Effector CD8-positive, alpha-beta T cell (primary cell): ENCODE data around the gene H1-8.
A peak's percentile ranks its signal among the peaks of the same experiment; 100 is the strongest.

Experiments used
- DNase-seq: peaks from one replicate; lab custom pipeline; 2025; lab: John Stamatoyannopoulos, UW

H1-8 gene

DNA sequence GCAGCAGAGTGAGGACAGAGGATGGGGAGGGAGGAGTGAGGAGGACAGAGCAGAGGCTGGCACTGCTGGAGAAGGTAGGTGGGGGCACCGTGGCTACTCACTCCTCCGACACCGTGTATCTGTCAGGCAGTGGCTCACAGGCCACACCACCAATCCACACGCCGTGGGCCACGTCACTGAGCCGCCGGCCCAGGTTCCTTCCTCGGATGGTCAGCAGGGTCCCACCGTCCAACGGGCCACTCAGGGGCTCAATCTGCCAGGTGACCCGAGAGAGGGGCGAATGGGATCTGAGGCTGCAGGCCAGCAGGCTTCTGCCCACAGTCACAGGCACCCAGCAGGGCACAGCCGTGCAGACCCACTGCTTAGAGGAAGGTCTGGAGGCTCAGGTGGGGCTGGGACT is 30.5 kb downstream of the H1-8 start:
- DNase-seq, result no peak

DNA sequence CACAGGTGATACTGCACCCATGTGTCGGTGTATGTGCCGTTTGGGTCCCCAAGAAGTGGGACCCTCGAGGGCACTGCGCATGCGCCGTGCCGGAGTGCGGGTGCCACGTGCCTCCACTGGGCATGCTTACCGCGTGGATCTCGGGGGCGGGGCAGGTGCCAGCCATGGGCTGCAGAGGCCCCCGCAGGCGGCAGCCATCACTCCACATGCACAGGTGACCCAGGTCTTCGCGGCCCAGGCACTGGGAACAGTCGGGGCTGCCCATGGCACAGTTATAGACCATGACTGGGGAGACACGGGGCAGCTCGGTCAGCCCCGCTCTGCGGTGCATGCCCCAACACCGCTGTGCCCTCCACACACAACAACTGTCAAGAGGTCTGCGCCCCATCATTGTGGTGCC is 31.2 kb downstream of the H1-8 start:
- no peak for DNase-seq

DNA sequence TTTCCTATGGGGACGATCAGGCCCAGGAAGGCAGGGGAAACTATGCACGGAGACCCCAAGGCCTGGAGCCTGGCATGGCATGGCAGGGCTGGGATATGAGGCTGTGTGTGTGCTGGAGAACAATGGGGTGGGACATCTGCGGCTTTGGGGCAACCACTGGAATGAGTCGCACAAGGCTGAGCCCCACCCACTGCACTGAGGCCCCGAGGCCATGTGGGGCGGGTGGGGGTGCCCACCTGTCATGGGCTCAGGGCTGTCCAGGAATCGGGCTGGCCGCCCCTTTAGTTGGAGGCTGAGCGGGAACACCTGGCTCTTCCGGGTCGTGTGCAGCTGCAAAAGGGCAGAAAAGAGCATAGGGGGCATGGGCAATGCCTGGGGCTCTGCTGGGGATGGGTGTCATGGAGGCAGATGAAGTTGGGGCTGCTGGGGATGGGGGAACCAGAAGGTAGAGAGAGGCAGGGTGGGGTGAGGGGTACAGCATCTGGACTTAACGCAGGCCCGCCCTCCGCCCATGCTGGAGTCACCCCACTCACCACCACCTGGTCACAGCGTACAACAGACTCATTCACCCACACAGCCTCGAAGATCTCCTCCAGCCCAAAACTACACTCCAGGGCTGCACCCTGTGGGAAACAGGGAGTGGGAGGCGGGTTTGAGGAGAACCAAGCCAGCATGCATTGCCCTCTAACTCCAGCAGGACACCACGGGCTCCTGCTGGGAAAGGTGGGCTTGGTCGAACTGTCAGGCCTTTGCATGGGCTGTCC is 32.4 kb downstream of the H1-8 start:
- no peak for DNase-seq

DNA sequence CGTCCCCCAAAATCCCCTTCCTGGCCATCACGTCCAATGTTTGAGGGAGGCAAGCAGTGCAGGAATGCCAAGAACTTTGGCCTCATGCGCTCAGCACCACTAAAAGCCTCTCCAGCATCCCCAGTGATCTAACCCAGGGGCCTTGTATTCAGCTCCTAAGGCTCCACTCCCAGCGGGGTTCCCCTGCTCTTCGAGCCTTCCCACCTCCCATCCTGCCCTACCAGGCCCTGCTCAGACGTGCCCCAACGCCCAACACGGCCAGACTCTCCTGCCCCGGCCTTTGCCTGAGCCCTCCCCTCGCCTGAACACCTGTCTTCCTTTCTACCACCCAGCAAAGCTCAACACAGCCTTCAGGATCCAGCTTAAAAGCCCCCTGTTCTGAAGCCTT is 33.0 kb downstream of the H1-8 start:
- no peak for DNase-seq

DNA sequence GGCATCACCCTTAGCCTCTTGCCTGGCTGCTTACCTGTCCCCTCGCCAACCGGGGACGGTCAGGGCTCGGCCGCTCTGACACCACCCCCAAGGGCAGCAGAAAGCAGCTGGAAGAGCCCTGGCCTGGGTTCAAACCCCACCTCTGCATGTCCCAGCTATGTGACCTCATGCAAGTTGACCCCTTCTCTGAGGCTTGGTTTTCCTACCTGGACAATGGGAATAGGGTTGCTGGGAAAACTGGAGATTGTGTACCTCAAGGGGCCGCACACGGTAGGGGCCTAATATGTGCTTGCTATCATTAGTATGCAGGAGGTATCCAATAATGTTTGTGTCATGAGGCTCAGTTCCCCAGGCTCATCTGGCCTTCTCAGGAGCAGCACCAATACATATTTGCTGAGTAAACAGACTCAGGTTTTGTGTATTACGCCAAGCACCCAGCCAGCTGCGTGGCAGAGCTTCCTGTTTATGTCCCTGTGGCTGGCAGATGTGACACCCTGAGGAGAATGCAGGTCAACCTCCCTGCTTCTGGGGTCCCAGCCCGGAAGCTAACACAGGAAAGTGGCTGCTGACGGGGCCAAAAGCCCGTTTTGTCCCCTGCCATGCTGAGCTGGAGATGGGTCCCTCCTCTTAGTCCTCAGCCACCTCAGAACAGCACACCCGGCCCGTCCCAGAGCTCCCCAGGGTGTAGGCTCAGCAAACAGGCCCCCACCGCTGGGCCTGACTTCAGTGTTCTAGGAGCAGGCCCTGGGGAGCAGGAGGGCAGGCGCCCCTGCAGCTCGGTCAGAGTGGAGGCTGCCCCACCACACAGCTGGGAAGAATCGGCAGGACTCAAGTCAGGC is 33.8 kb downstream of the H1-8 start:
- DNase-seq, result peak; percentile 21

DNA sequence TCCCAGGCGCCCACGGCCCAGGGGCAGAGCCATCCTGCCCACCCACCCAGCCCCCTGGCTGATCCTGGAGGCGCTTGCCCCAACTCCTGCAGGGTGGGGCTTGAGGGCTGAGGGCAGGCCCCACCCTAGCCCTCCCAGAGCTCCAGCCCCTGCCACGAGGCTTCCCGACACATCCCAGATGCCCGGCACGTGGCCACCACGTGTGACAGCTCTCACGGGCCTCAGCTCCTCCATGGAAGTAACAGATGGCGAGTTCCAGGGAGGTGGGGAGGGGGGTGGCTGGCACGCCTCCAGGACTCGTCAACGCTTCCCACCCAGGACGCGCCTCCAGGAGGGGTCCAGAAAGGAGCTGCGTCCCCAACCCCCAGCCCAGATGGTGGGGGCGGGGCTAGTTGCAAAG is 34.4 kb downstream of the H1-8 start:
- DNase-seq, result no peak

DNA sequence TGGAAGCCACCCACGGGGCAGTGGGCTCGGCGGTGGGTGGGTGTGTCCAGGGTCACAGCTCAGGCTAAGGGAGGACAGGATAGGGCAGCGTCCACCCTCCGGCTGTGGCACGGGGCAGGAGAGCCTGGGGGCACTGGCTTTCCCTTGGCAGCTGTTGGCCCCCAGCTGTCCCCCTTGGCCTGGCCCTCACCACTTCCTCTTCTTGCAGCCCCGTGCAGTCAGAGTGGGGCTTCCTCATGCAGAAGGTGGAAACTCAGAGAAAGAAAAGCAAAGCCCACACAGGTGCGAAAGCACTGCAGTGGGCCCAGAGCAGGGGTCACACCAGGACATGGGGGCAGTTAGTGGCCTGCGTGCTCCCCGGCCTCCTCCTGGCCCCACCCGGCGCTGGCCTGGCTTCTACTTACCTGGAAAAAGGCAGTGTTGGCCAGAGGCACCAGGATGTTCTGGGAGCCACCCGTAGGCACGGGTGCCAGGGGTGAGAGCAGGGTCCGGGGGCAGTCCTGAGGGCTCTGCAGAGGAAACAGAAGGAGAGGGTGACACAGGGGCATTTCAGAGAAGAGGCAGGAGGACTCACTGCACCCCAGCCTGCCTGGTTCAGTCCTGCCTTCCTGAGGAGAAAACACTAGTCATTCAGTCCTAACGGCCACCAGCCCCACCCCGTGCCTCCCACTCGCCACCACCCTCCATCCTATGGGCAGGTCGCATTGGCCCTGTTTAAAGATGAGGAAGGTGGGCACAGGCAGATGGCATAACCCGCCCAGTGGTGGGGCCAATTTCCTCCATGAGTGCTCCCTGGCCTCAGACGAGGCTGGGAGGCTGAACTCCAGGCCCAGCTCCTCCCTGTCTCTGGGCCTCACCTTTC is 35.2 kb downstream of the H1-8 start:
- DNase-seq, result no peak

DNA sequence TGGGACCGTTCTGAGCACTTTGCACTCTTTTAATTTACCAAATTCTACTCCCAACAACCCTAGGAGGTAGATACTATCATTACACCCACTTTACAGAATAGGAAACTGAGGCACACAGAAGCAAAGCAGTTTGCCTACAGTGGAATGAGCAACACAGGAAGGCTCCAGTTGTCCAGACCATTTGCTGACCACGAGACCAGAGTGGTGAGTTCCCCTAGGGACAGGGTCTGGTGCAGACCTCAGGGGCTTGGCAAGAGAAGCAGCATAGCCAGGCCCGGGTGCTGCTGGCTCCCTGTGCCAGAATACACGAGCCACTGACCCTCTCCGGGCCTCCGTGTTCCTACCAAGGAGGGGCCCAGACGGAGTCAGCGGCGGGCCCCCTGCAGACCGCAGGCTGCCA is 37.0 kb downstream of the H1-8 start:
- no peak for DNase-seq

DNA sequence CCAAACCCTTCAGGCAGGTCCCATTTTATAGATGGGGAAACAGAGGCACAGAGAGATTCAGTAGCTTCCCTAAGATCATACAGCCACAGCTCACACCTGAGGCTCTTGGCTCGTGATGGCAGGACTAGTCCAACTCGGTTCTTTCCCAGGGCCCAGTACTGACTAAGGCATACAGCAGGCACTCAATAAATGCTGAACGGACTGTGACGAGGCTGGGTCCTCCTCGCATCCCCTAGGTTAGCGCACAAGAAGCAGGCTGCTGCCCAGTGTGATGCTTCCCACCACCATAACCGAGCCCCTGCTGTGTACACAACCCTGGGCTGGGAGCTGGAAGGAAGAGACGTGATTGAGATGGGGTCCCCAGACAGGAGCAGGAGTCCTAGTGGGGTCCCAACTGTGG is 38.6 kb downstream of the H1-8 start:
- no peak for DNase-seq

DNA sequence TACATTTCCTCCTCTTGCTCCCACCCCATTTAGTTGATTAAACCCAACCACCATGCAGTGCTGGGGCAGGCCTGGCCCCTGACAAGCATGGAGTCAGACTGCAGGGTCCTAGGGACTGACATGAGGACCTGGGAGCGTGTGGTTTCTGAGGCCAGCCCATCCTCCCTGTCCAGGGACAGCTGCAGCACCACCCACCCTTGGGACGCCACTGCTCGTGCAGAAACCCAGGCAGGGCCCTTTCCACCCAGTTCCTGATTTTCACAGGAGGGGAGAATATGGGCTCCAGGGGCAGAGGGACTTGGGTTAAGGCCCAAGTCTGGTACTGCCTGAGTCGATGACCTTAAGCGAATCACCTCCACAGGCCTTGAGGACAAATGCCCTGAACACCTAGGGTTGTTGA is 39.8 kb downstream of the H1-8 start:
- DNase-seq, result no peak

DNA sequence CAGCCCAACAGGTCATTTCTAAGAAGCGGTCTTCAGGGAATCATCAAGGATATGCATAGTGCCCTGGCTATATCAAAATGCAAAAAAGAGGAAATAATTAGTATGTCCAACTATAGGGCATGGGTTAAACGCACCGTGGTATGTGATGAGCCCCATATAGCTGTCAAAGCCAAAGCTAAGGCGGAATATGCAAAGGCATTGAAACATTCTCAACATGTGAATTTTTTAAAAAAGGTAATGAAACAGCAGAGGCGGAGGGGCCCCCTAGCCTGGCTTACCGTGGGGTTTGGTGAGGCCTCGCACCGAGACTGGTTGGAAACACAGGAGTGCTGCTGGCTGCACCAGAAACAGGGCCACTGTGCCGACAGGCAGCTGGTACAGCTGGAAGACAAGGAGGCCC is 40.3 kb downstream of the H1-8 start:
- DNase-seq, result no peak

DNA sequence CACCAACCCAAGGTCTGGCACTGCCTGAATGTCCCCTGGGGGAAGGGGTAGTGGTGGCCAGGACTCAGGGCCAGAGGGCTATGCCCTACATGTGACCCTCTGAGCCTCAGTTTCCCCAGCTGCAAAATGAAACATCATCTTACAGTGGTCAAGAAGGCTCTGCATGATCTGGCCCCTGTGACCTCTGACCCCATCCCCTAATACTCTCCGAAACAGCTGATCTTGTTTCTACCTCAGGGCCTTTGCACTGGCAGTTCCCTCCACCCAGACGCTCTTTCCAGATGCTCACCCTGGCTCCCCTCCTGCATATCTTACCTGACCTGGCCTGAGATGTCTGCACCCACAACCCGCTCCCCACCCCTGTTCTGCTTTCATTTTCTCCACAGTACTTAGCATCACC is 41.7 kb downstream of the H1-8 start:
- no peak for DNase-seq

DNA sequence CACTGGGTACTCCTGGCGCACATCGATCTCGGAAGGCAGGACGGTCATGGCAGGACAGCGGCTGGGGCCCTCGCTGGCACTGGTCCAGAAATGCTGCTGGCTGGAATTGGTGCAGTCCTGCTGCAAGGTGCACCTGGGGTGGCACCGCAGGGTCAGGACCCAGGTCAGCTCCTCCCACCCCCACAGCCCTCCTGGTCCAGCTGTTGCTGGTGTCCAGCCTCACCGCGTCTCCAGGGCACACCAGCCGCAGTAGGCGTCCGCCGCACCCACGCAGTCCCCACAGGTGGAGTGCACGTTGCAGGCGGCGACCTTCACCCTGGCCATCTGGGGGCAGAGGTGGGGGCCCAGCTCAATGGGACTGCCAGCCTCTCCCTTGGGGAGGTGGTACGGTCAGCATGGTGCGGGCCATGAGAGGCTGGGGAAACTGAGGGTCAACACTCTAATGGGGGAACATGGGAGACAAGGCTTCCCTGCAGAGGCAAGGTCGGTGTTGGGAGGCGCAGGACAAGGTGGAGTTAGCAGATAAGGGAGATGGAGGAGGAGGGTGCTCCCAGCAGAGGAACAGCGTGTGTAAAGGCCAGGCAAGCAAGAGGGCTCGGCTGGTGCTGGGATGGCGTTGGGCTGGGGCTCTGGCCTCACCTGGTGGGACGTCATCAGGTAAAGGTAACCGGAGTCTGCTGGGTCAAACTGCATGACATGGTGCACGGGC is 43.1 kb downstream of the H1-8 start:
- DNase-seq, result no peak

DNA sequence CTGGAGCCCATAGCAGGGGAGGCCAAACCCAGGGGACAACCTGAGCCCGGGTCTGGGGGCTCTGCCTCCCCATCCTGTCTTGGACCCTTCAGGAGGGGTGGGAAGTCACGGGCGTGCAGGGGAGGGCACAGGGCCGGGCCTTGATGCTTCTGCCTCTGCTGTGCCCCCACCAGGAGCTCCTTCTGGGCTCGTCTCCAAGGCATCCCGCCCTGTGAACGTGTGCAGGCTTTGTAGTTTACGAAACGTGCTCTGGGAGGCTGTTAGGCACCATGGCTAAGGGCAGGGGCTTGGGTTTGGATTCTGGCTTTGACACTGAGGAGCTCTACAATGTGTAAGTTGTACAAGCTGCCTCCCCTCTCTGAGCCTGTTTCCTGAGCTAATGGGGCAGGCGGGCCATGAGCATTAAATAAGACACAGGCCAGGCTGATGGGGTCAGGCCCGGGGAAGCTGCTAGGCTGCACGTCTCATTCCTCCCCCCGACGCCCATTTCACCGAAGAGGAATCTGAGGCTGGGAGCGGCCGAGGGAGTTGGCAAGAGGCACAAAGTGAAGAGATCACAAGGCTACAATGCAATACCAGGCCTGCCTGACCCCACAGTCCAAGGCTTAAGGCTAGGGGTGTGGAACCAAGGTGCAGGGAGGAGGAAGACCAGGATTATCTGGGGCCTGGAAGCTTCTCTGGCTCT is 43.9 kb downstream of the H1-8 start:
- DNase-seq, result no peak

DNA sequence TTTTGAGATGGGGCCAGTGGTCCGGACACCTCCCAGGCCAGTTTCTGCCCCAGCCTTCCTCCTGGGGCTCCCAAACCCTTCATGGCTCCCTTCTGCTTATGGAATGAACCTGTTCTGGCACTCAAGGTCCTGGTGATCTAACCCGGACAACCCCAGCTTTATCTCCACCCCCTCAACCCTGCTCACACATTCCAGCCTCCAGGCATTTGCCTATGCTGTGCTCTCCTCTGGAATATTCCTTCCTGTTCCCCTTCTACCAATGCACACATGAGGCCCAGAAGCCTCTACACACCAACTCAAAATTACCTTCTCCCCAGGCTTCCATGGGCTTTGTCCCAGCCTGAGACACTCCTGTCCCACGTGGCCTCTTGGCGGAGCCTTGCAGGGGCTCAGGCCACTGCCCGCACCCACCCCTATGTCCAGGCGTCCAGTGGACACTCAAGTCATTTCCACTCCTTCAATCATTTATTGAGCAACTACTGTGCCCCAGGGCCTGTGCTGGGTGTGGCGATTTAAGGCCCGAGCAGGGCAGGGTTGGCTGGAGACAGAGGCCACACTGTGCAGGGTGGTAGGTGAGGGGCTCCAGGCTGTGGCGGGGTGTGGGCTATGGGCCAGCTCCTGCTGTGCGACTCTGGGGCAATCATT is 44.7 kb downstream of the H1-8 start:
- no peak for DNase-seq

DNA sequence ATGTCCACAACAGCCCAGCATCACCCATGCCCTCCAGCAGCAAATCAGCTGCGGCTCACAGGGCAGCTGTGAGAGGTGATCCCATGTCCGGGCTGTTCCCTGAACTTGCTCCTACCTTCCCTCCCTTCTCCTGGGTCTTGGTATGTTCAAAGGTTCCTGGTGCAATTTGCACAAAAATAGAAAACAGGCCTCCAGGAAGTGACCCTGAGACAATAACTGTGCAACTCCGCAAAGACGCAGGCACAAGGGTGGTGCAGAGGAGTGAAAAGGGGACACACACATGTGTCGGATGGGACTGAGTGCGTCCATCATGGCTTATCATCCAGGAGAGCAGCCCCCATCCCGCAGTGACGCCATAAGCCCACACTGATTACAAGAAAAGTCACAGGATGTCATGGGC is 47.2 kb downstream of the H1-8 start:
- DNase-seq, result no peak

DNA sequence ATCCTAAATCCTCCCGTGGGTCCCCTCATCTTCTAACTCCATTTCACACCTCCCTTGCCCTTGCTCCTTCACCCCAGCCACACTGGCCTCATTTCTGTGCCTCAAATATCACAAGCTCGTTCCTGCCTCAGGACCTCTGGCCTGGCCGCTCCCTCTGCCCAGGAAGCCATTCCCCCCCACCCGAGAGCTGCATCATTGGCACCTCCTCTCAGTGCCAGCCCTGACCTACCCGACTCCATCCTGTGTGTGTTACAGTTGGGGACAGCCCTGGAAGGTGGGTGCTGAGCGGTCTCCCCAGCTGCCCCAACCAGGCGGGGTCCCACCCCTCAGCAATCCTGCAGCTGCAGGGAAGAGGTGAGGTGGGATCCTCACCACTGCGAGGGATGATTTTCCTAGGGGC is 49.0 kb downstream of the H1-8 start:
- DNase-seq, result no peak

DNA sequence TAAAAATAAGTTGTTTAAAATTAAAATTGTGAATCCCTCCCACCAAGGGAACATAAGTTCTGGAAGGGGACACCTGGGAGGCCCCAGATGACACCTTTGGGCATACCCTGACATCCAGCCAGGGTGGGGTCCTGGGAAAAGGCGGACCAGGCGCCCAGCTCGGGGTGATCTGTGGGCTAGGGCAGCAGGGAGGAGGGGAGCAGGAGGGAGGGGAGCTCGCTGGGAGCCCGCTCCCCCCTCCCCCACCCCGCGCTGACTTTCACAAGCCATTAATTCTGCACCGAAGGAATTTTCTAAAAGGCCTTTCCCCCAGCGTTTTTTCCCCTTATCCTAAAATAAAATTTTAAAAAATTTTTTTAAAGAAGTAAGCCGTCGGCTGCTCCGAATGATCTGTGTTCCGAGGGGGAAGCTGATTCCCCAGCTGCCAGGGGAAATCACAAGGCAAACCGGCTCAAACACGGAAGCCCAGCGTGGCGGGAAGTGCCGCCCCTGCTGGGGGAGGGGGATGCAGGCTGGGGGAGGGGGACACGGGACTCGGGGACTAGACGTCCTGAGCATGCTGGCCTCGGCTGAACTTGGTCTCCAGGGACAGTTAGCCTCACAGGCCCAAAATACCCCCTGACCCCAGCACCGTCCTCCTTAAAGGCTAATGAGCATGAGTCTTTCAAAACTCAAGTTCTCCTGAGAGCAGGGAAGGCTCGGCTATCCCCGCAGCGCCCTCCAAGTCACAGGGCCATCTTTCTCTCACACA is 49.6 kb downstream of the H1-8 start:
- DNase-seq, result no peak

DNA sequence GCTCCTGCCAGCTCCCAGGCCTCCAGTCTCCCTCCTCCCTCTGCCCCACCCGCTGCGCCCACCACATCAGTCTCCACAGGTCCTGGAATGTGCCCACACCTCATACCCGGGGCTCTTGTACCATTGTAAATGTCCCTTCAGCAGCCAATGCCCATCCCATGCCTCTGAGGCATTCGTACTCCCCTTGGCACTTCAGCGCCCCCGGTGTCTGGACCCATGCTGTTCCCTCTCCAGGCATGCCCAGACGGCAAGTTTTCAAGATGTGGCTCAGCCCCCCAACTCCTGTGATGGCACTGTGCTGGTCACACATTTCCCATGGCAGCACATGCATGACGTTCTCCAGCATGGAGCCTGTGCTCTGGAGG is 50.2 kb downstream of the H1-8 start:
- DNase-seq, result no peak
